GM18508 (cell line): Measurements from ENCODE around the gene ABCA5.
"Not testable (repeated sequence)": the region's sequence is repeated elsewhere in the genome, so short reads cannot be mapped to it uniquely, and the experiment has no call there.

ENCODE experiments used
- ATAC-seq: cut with Tn5 transposase; IDR thresholded peaks from one replicate; pipeline ENCODE4 v1.9.1; 2021; ENCODE audit warnings: moderate number of reproducible peaks; ENCODE audit not compliant: insufficient read depth, unreplicated experiment

The ABCA5 gene

DNA sequence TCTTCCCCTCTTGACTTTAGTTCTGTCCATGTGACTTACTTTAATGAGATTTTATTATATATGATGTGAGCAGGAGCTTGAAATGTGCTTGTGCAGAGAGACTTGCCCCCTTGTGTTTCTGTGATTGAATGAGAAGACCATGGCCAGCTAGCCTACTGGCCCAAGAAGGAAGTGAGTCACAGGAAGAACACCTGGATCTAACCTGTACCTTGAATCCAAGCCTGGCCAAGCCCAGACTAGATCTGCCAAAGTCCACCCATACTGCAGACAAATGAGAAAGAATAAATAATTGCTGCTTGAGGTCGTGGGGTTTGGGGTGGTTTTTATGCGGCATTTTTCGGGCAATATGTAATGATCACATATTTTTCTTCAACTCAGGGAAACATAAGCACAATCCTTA lies 107.9 kb downstream of the ABCA5 start:
- ATAC-seq, result no peak

DNA sequence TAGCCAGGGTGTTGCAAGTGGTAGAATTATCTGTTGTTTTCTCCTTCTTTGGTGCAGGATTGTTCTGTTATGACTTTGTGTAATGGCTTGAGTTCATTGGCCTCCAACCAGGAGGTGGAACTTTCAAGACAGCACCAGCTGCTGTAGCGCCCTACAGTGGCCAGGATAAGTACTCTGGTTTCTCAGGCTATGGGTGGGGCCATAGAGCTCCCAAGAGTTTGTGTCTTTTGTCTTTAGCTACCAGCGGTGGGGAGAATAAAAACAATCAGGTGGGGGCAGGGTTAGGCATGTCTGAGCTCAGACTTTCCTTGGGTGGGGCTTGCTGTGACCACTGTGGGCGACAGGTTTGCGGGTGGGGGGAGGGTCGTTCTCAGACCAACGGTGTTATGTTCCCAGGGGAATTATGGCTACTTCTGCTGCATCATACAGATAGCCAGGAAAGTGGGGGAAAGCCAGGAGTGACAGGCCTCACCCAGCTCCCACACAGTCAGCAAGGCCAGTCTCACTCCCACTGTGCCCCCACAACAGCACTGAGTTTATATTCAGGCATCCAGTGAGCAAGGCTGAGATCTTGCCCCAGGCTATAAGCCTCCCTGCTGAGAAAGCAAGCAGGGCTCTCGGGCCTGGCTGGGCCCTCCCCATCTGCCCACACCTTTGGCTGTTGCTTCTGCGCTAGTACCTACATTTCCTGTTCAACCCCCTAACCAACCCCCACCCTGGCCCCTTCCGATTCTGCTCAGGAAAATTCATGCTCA lies 113.7 kb downstream of the ABCA5 start:
- no peak for ATAC-seq

DNA sequence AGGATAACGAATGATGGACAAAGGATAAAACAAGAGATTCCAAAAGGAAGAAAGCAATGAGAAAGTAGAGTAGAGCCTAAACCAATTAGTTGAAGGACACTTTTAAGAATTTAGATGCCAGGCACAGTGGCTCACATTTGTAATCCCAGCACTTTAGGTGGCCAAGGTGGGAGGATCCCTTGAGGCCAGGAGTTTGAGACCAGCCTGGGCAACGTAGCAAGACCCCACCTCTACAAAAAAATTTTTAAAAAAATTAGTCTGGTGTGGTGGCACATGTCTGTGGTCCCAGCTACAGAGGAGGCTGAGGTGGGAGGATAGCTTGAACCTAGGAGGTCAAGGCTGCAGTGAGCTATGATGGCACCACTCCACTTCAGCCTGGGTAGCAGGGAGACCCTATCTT lies 118.3 kb downstream of the ABCA5 start:
- ATAC-seq, result no peak

- ATAC-seq, result no peak
Observed at GRCh38 chr17:69207151-69207550, 119.8 kb downstream of the ABCA5 start.

- no peak for ATAC-seq
Observed at GRCh38 chr17:69198238-69198637, 128.7 kb downstream of the ABCA5 start.

- ATAC-seq, result not testable (repeated sequence)
Observed at GRCh38 chr17:69196105-69196653, 130.8 kb downstream of the ABCA5 start.
